Esophagus squamous epithelium (tissue), 5 donors: ENCODE data around the gene NAA10. TPM values are rescaled to one million over a fixed set of nuclear protein-coding genes. Genes with fewer than 3 reads are reported as not detected.

ENCODE experiments used
- DNase-seq: peaks from one replicate; lab custom pipeline; 2025; lab: John Stamatoyannopoulos, UW
- H3K27ac ChIP-seq, 4 donors: fragments of 200-600 bp; sonication (generic); one replicate each; pipeline ENCODE4 v1.5.1; 2016 to 2019; ENCODE audit warnings: mild to moderate bottlenecking in 1 of 4
- H3K27me3 ChIP-seq, 4 donors: fragments of 200-600 bp; sonication (generic); 1 replicate in 3 of 4; 2 replicates in 1 of 4; pipeline versions ENCODE4 v1.5.1 to v1.6.0; 2017 to 2021; ENCODE audit warnings: antibody characterized with exemption in 1 of 4
- H3K36me3 ChIP-seq, 3 donors: fragments of 200-600 bp; sonication (generic); one replicate each; pipeline ENCODE4 v1.5.1; 2016 to 2019
- H3K4me1 ChIP-seq, 3 donors: fragments of 200-600 bp; sonication (generic); one replicate each; pipeline ENCODE4 v1.5.1; 2017 to 2019
- H3K4me3 ChIP-seq, 4 donors: fragments of 200-600 bp; sonication (generic); 1 replicate in 3 of 4; 2 replicates in 1 of 4; pipeline ENCODE4 v1.5.1; 2016 to 2019; ENCODE audit warnings: mild to moderate bottlenecking in 2 of 4, moderate library complexity in 1 of 4
- H3K9me3 ChIP-seq, 3 donors: fragments of 200-600 bp; sonication (generic); one replicate each; pipeline ENCODE4 v1.5.1; 2016 to 2019
- POLR2A ChIP-seq, 4 donors: fragments of 450-650 bp; IDR thresholded peaks; one replicate each; pipeline ENCODE4 v1.6.1; 2017; ENCODE audit warnings: antibody characterized with exemption in 4 of 4, mild to moderate bottlenecking in 4 of 4, moderate library complexity in 3 of 4
- WGBS, 2 donors: methylation state at CpG; one replicate each; pipeline ENCODE4 v1.1.5; 2018; 5-methylcytosine and 5-hydroxymethylcytosine counted together
- intact Hi-C: fragments of 100-400 bp; cut with DNase I; formaldehyde crosslinking; loops from one replicate; pipeline ENCODE4 v1.15.0; 2022
- total RNA-seq, 4 donors: library from RNA; depleted of rRNA; stranded (reverse); fragments of >200 nt; gene quantifications; one replicate each; pipeline ENCODE4 v1.1.0, GENCODE V29; 2016
- TF ChIP-seq, protein P1 (sequence below), 6 experiments: fragments of 450-650 bp in 4 of 6; fragments of 200-600 bp in 2 of 6; sonication (generic) in 2 of 6; IDR thresholded peaks; one replicate each; pipeline ENCODE4 v1.5.1; 2016 to 2019; ENCODE audit warnings: antibody characterized with exemption in 6 of 6, mild to moderate bottlenecking in 4 of 6, moderate library complexity in 4 of 6
- donor health status: DM: yes; HTN: yes; CAD: no.

The NAA10 gene
- total RNA-seq, 4 donors from 2014 or later, result 42.5 to 92.5 (median 87.6) TPM

DNA sequence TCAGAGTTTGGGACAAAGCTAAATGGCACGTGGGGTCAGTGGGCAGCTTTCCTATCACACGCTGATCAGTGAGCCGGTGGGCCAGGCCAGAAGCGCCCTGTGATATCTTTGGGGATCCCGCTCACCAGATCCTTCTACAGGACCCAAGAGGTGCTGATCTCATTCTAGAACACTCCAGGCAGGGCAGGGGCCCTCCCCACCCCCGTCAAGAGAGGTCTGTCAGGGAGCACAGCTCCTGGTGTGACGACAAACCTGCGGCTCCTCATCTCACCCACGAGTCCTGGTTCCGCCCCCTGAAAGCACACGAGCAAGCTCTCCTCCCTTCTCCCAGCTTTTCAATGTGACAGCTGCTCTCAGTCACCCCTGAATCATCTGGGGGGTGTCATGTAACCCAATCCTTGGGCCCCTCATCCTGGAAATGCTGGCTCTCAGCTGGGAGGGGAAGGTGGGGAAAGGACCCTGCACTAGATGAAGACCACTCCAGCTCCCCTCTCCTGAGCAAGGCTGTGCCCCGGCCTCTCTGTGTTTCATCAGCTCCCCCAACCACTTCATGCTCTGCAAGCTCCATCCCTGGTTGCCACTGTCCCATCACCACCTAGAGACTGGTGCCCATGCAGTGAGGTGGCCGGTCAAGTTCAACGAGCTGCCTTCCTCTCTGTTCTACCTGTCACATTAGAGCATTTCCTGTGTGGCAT is 32.2 kb upstream of the NAA10 start:
- Histone ChIP-seq H3K9me3 (no peaks in the 10 kb centered on the region), H3K27me3 (no peaks in the 10 kb centered on the region), H3K36me3 (peaks cover 4 to 27% (median 11%) of the 10 kb centered on the region in 3 donors), H3K4me3 (peak overlapping the region in 1 of 4 donors; percentile 86), H3K27ac (peak overlapping the region; percentile 30 to 99 (median 98)), H3K4me1 (peaks cover 29 to 55% (median 33%) of the 10 kb centered on the region in 3 donors)
- no peak for DNase-seq
- intact Hi-C loops, result no loop called here
- TF ChIP-seq POLR2A (IDR thresholded peaks at IDR 0.05), result no peak
- TF ChIP-seq, protein P1, sequence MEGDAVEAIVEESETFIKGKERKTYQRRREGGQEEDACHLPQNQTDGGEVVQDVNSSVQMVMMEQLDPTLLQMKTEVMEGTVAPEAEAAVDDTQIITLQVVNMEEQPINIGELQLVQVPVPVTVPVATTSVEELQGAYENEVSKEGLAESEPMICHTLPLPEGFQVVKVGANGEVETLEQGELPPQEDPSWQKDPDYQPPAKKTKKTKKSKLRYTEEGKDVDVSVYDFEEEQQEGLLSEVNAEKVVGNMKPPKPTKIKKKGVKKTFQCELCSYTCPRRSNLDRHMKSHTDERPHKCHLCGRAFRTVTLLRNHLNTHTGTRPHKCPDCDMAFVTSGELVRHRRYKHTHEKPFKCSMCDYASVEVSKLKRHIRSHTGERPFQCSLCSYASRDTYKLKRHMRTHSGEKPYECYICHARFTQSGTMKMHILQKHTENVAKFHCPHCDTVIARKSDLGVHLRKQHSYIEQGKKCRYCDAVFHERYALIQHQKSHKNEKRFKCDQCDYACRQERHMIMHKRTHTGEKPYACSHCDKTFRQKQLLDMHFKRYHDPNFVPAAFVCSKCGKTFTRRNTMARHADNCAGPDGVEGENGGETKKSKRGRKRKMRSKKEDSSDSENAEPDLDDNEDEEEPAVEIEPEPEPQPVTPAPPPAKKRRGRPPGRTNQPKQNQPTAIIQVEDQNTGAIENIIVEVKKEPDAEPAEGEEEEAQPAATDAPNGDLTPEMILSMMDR (IDR thresholded peaks at IDR 0.05), result no peak
- WGBS, 2 donors, result 65% methylated on average over 8 of the region's 14 CpGs; no CpG with 5 or more reads in 1 of the 2 donors

DNA sequence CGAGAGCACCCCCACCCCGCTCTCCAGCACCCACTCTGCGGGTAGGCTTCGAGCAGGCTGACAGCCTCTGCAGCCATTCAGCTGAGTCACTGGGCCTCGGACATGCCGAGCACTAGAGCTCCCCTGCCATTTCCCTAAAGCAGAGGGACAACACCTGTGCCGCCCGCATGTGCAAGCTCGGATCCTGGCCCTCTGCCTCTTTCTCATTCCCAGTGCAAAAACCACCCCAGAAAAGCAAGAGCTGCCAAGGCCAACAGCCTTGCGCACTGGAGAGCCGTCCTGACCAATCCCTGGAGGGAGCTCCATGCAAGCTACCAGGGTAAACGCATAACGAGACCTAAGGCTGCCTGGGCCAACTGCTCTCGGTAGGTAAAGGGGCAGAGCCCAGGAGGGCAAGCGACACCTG is 31.4 kb upstream of the NAA10 start:
- no peak for DNase-seq
- 52% methylated on average over 10 of the region's 15 CpGs; no CpG with 5 or more reads in 1 of the 2 donors for WGBS, 2 donors
- H3K36me3 ChIP-seq, result peaks cover 4 to 34% (median 18%) of the 10 kb centered on the region in 3 donors
- no peak for TF ChIP-seq POLR2A (IDR thresholded peaks at IDR 0.05)
- TF ChIP-seq, protein P1 (IDR thresholded peaks at IDR 0.05), result no peak
- H3K4me3 ChIP-seq, result no peak overlapping the region
- peak overlapping the region in 3 of 4 donors; percentile 98 to 99 (median 99) for H3K27ac ChIP-seq
- H3K9me3 ChIP-seq, result no peaks in the 10 kb centered on the region
- no peaks in the 10 kb centered on the region for H3K27me3 ChIP-seq
- peaks cover 29 to 55% (median 33%) of the 10 kb centered on the region in 3 donors for H3K4me1 ChIP-seq
- intact Hi-C loops, result no loop called here

- peaks cover 29 to 55% (median 33%) of the 10 kb centered on the region in 3 donors for H3K4me1 ChIP-seq
- H3K27ac ChIP-seq, result no peak overlapping the region
- WGBS, 2 donors, result 60% methylated on average over 1 of the region's 5 CpGs; no CpG with 5 or more reads in 1 of the 2 donors
- intact Hi-C loops, result no loop called here
- TF ChIP-seq, protein P1 (IDR thresholded peaks at IDR 0.05), result no peak
- no peak for TF ChIP-seq POLR2A (IDR thresholded peaks at IDR 0.05)
- H3K27me3 ChIP-seq, result no peaks in the 10 kb centered on the region
- no peak overlapping the region for H3K4me3 ChIP-seq
- no peaks in the 10 kb centered on the region for H3K9me3 ChIP-seq
- peaks cover 4 to 43% (median 19%) of the 10 kb centered on the region in 3 donors for H3K36me3 ChIP-seq
- DNase-seq, result no peak
These were observed 30.6 kb upstream of the NAA10 start for GRCh38 chrX:153965406-153965805.

GRCh38 chrX:153964105-153964504 is 29.3 kb upstream of the NAA10 start:
- 90% methylated on average over 5 of the region's 14 CpGs; no CpG with 5 or more reads in 1 of the 2 donors for WGBS, 2 donors
- intact Hi-C loops, result no loop called here
- Histone ChIP-seq H3K9me3 (no peaks in the 10 kb centered on the region), H3K4me3 (no peak overlapping the region), H3K36me3 (peaks cover 12 to 56% (median 27%) of the 10 kb centered on the region in 3 donors), H3K27me3 (no peaks in the 10 kb centered on the region), H3K27ac (no peak overlapping the region), H3K4me1 (peaks cover 24 to 45% (median 27%) of the 10 kb centered on the region in 3 donors)
- no peak for DNase-seq
- no peak for TF ChIP-seq POLR2A (IDR thresholded peaks at IDR 0.05)
- TF ChIP-seq, protein P1 (IDR thresholded peaks at IDR 0.05), result no peak

DNA sequence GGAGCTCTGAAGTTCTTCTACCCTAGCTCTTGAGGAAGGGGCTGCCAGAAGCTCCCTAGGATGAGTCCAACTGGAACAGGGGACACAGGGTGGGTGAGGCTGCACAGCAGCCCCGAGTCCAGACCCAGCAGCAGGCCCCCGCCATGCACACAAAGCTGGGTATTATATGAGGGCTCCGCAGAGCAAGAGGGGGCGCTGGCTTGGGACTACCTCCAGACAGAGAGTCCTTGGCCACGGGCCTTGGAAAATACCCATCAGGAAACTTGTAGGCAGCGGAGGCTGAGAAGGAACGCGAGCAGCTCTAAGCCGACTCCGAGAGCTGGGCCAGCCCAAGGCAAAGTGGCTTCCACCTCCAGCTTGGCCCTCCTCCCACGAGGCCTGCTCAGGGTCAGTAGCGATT is 28.7 kb upstream of the NAA10 start:
- Histone ChIP-seq H3K36me3 (peaks cover 12 to 61% (median 33%) of the 10 kb centered on the region in 3 donors), H3K27me3 (no peaks in the 10 kb centered on the region), H3K27ac (no peak overlapping the region), H3K9me3 (no peaks in the 10 kb centered on the region), H3K4me1 (peaks cover 19 to 40% (median 21%) of the 10 kb centered on the region in 3 donors), H3K4me3 (no peak overlapping the region)
- DNase-seq, result no peak
- TF ChIP-seq, protein P1 (IDR thresholded peaks at IDR 0.05), result no peak
- no peak for TF ChIP-seq POLR2A (IDR thresholded peaks at IDR 0.05)
- intact Hi-C loops, result no loop called here
- no CpG with 5 or more reads among the region's 12 CpGs for WGBS, 2 donors
